Parathyroid adenoma (tissue), 2 donors: ENCODE measurements around the gene SDR42E2.

Experiments used
- H2AFZ ChIP-seq: fragments of 300-600 bp; sonication (generic); one replicate; pipeline ENCODE4 v1.7.0; 2017; ENCODE audit warnings: antibody characterized with exemption, mild to moderate bottlenecking
- H3K27ac ChIP-seq: fragments of 300-600 bp; sonication (generic); one replicate; pipeline ENCODE4 v1.7.0; 2017
- H3K27me3 ChIP-seq: fragments of 300-600 bp; sonication (generic); one replicate; pipeline ENCODE4 v1.7.0; 2017; ENCODE audit warnings: low read length; ENCODE audit not compliant: control insufficient read depth, insufficient read depth
- H3K36me3 ChIP-seq: fragments of 300-600 bp; sonication (generic); one replicate; pipeline ENCODE4 v1.7.0; 2017; ENCODE audit warnings: low read length; ENCODE audit not compliant: control insufficient read depth, insufficient read depth
- H3K4me1 ChIP-seq: fragments of 300-600 bp; sonication (generic); one replicate; pipeline ENCODE4 v1.7.0; 2017; ENCODE audit warnings: control low read depth
- H3K4me2 ChIP-seq: fragments of 300-600 bp; sonication (generic); one replicate; pipeline ENCODE4 v1.7.0; 2017; ENCODE audit warnings: low read length
- H3K4me3 ChIP-seq: fragments of 300-600 bp; sonication (generic); one replicate; pipeline ENCODE4 v1.7.0; 2017; ENCODE audit warnings: low read depth, low read length
- H3K79me2 ChIP-seq: fragments of 300-600 bp; sonication (generic); one replicate; pipeline ENCODE4 v1.7.0; 2017; ENCODE audit warnings: control low read depth
- H3K9ac ChIP-seq: fragments of 300-600 bp; sonication (generic); one replicate; pipeline ENCODE4 v1.7.0; 2017; ENCODE audit warnings: mild to moderate bottlenecking
- H3K9me3 ChIP-seq: fragments of 300-600 bp; sonication (generic); one replicate; pipeline ENCODE4 v1.7.0; 2017; ENCODE audit warnings: low read length; ENCODE audit not compliant: control insufficient read depth
- CTCF ChIP-seq: fragments of 300-600 bp; sonication (generic); IDR thresholded peaks from one replicate; pipeline ENCODE4 v1.7.0; 2017; ENCODE audit warnings: antibody characterized with exemption, mild to moderate bottlenecking
- donor health status: primary hyperparathyroidism.

SDR42E2 gene

DNA sequence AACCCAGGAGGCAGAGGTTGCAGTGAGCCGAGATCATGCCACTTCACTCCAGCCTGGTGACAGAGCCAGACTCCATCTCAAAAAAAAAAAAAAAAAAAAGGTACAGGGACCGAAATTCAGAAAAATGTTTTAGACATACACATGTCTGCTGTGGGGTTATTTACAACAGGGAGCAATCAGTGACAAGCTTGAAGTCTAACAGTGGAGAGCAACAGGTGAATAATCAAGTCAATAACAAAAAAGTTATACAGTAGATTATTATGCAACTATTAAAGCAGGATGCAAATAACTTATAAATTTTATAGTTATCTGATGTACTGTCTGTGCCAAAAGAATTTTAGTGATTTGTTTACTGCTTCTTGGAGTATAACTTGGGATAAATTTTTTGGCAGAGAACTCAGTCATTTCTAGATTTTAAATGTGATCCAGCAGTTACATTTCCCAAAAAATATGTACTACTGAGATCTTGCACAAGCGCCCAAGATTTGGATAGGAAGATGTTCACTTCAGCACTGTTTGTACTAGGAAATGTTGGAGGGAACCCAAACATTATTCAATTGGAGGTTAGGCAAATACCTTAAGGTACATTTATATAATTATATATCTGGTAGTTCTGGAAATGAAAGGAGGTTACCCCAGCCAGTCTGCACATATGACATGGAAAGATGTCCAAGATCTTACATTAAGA, 77.9 kb downstream of the SDR42E2 start:
- H3K79me2 ChIP-seq: peaks cover 3% of the 10 kb centered on the region
- no peak overlapping the region for H3K4me2 ChIP-seq
- no peak overlapping the region for H3K9ac ChIP-seq
- TF ChIP-seq CTCF: no peak
- no peaks in the 10 kb centered on the region for H3K36me3 ChIP-seq
- H2AFZ ChIP-seq: no peak overlapping the region
- no peaks in the 10 kb centered on the region for H3K9me3 ChIP-seq
- H3K27me3 ChIP-seq: no peaks in the 10 kb centered on the region
- no peak overlapping the region for H3K4me3 ChIP-seq
- no peak overlapping the region for H3K27ac ChIP-seq
- no peaks in the 10 kb centered on the region for H3K4me1 ChIP-seq
